HG03442 (cell line): ENCODE measurements around the gene DEPDC5.

ENCODE experiments used
- ATAC-seq: cut with Tn5 transposase; IDR thresholded peaks from one replicate; pipeline ENCODE4 v1.9.1; 2021; ENCODE audit warnings: mild to moderate bottlenecking, moderate library complexity; ENCODE audit not compliant: unreplicated experiment

The DEPDC5 gene

GRCh38 chr22:31944700-31945442 is 191.1 kb downstream of the DEPDC5 start:
- peak; percentile 3 for ATAC-seq

- ATAC-seq, result no peak
These were observed 191.6 kb downstream of the DEPDC5 start for GRCh38 chr22:31945443-31945855.

GRCh38 chr22:31945971-31946680 is 192.3 kb downstream of the DEPDC5 start:
- ATAC-seq, result no peak

- no peak for ATAC-seq
These were observed 193.5 kb downstream of the DEPDC5 start for GRCh38 chr22:31947296-31947695.

GRCh38 chr22:31948002-31948401 is 194.2 kb downstream of the DEPDC5 start:
- no peak for ATAC-seq

GRCh38 chr22:31950226-31950625 is 196.4 kb downstream of the DEPDC5 start:
- ATAC-seq, result no peak

GRCh38 chr22:31951194-31952093 is 197.6 kb downstream of the DEPDC5 start:
- ATAC-seq, result no peak

- ATAC-seq, result no peak
These were observed 198.2 kb downstream of the DEPDC5 start for GRCh38 chr22:31952094-31952401.

- no peak for ATAC-seq
These were observed 198.7 kb downstream of the DEPDC5 start for GRCh38 chr22:31952472-31952871.

GRCh38 chr22:31953261-31953660 is 199.4 kb downstream of the DEPDC5 start:
- no peak for ATAC-seq

GRCh38 chr22:31954535-31955523 is 201.0 kb downstream of the DEPDC5 start:
- no peak for ATAC-seq

GRCh38 chr22:31956360-31956759 is 202.5 kb downstream of the DEPDC5 start:
- no peak for ATAC-seq
